ENCODE results near the gene CR1L.
"Not testable (repeated sequence)": the region's sequence is repeated elsewhere in the genome, so short reads cannot be mapped to it uniquely, and the experiment has no call there.

The CR1L gene

GRCh38 chr1:207646171-207646570, 1.2 kb downstream of the CR1L start:
- DNase-seq (ENCODE audit: low read depth) = no peak

GRCh38 chr1:207646944-207647579, 2.1 kb downstream of the CR1L start:
- DNase-seq (ENCODE audit: low read depth) = no peak

- DNase-seq (ENCODE audit: low read depth) = no peak
Observed at GRCh38 chr1:207647671-207648333, 2.9 kb downstream of the CR1L start.

- no peak for DNase-seq (ENCODE audit: low read depth)
Observed at GRCh38 chr1:207648334-207649209, 3.6 kb downstream of the CR1L start.

GRCh38 chr1:207649210-207649753, 4.3 kb downstream of the CR1L start:
- DNase-seq (ENCODE audit: low read depth) = no peak

- DNase-seq (ENCODE audit: low read depth) = no peak
Observed at GRCh38 chr1:207649865-207650580, 5.1 kb downstream of the CR1L start.

- DNase-seq (ENCODE audit: low read depth) = no peak
Observed at GRCh38 chr1:207651583-207651982, 6.7 kb downstream of the CR1L start.

- DNase-seq (ENCODE audit: low read depth) = no peak
Observed at GRCh38 chr1:207654320-207654719, 9.4 kb downstream of the CR1L start.

GRCh38 chr1:207658408-207658807, 13.5 kb downstream of the CR1L start:
- no peak for DNase-seq (ENCODE audit: low read depth)

- DNase-seq (ENCODE audit: low read depth) = no peak
Observed at GRCh38 chr1:207658904-207659485, 14.1 kb downstream of the CR1L start.

- no peak for DNase-seq (ENCODE audit: low read depth)
Observed at GRCh38 chr1:207659545-207660153, 14.7 kb downstream of the CR1L start.

- not testable (repeated sequence) for DNase-seq (ENCODE audit: low read depth)
Observed at GRCh38 chr1:207661420-207661819, 16.5 kb downstream of the CR1L start.

GRCh38 chr1:207666342-207666741, 21.4 kb downstream of the CR1L start:
- no peak for DNase-seq (ENCODE audit: low read depth)

GRCh38 chr1:207669528-207670009, 24.6 kb downstream of the CR1L start:
- no peak for DNase-seq (ENCODE audit: low read depth)

GRCh38 chr1:207670192-207670591, 25.3 kb downstream of the CR1L start:
- DNase-seq (ENCODE audit: low read depth) = no peak

- no peak for DNase-seq (ENCODE audit: low read depth)
Observed at GRCh38 chr1:207670997-207671396, 26.1 kb downstream of the CR1L start.

GRCh38 chr1:207672522-207673130, 27.7 kb downstream of the CR1L start:
- peak; percentile 10 for DNase-seq (ENCODE audit: low read depth)

GRCh38 chr1:207673399-207673798, 28.5 kb downstream of the CR1L start:
- no peak for DNase-seq (ENCODE audit: low read depth)

- DNase-seq (ENCODE audit: low read depth) = no peak
Observed at GRCh38 chr1:207676153-207676552, 31.2 kb downstream of the CR1L start.

GRCh38 chr1:207680590-207681388, 35.9 kb downstream of the CR1L start:
- peak; percentile 41 for DNase-seq (ENCODE audit: low read depth)

All from non-pigmented ciliary epithelial cell (primary cell).